Panc1 (cell line): ENCODE results near the gene RRP12. TPM values are rescaled to one million over a fixed set of nuclear protein-coding genes. Genes with fewer than 3 reads are reported as not detected.

Source experiments
- ATAC-seq: fragments of 200-7000 bp; cut with Tn5 transposase; 2 replicates; pipeline ENCODE4 v1.9.1; 2020; ENCODE audit warnings: mild to moderate bottlenecking, moderate library complexity
- BruUV-seq: library from RNA; stranded (reverse); fragments of 400-500 nt; replicated peaks from 2 replicates; lab custom pipeline; 2021; lab: Mats Ljungman, UMichigan
- CTCF ChIA-PET: fragments of 300-600 bp; sonication (Branson Sonifier 250); formaldehyde crosslinking; loops from one replicate; lab custom pipeline; 2022; ENCODE audit warnings: antibody characterized with exemption; lab: Charles Lee
- POLR2A ChIA-PET: fragments of 300-600 bp; sonication (Branson Sonifier 250); formaldehyde crosslinking; loops from one replicate; lab custom pipeline; 2022; ENCODE audit warnings: antibody characterized with exemption; lab: Charles Lee
- DNase-seq: peaks from one replicate; pipeline ENCODE4 v3.0.0-alpha.2; 2010; ENCODE audit warnings: low read depth, low spot score
- H3K27ac ChIP-seq: 2 replicates; pipeline ENCODE4 v1.5.1; 2011; ENCODE audit warnings: mild to moderate bottlenecking, low read length, inconsistent platforms
- H3K27me3 ChIP-seq: fragments of 200-500 bp; sonication (Bioruptor generic); 2 replicates; pipeline ENCODE4 v1.6.0; 2014; ENCODE audit warnings: low read length, inconsistent platforms; ENCODE audit not compliant: control insufficient read depth, insufficient read depth
- H3K36me3 ChIP-seq: fragments of 200-500 bp; sonication (Bioruptor generic); 2 replicates; pipeline ENCODE4 v1.5.1; 2014; ENCODE audit warnings: inconsistent platforms, mild to moderate bottlenecking, low read length, moderate library complexity; ENCODE audit not compliant: control insufficient read depth, insufficient read depth
- H3K4me1 ChIP-seq: 2 replicates; pipeline ENCODE4 v1.5.1; 2011; ENCODE audit warnings: inconsistent platforms, mild to moderate bottlenecking, low read length, moderate library complexity; ENCODE audit not compliant: control insufficient read depth, insufficient read depth
- H3K4me3 ChIP-seq, 2 experiments: 2 replicates each; pipeline ENCODE4 v1.5.1; 2011 to 2012; ENCODE audit warnings: low read depth in 2 of 2, low read length in 2 of 2, mild to moderate bottlenecking in 2 of 2, inconsistent platforms in 1 of 2, moderate library complexity in 1 of 2
- H3K9me3 ChIP-seq: fragments of 200-500 bp; sonication (Bioruptor generic); 2 replicates; pipeline ENCODE4 v1.5.1; 2014; ENCODE audit warnings: low read depth, mild to moderate bottlenecking, inconsistent platforms, low read length, moderate library complexity; ENCODE audit not compliant: control insufficient read depth, insufficient read depth
- CTCF ChIP-seq: fragments of 450-650 bp; IDR thresholded peaks from 2 replicates; pipeline ENCODE4 v1.5.1; 2017; ENCODE audit warnings: mild to moderate bottlenecking
- POLR2AphosphoS5 ChIP-seq: IDR thresholded peaks from 2 replicates; pipeline ENCODE4 v1.6.1; 2012; ENCODE audit warnings: mild to moderate bottlenecking, low read depth, low read length, moderate library complexity
- SIN3A ChIP-seq: IDR thresholded peaks from 2 replicates; pipeline ENCODE4 v1.6.1; 2012; ENCODE audit warnings: low read depth, mild to moderate bottlenecking, low read length, moderate library complexity, borderline replicate concordance; ENCODE audit not compliant: insufficient read depth
- TCF7L2 ChIP-seq: IDR thresholded peaks from 2 replicates; pipeline ENCODE4 v1.6.1; 2011; ENCODE audit warnings: mild to moderate bottlenecking, low read depth, low read length, inconsistent platforms
- in situ Hi-C: cut with HindIII; loops from 2 replicates; pipeline ENCODE4 v1.10.0; 2016; ENCODE audit warnings: low sequenced_read_pairs, low pct_unique_long_range_greater_than_20kb
- intact Hi-C: fragments of 100-400 bp; cut with micrococcal nuclease; formaldehyde crosslinking; loops from one replicate; pipeline ENCODE4 v1.10.0; 2022; ENCODE audit not compliant: unreplicated experiment
- total RNA-seq: library from RNA; stranded (reverse); gene quantifications from one replicate; pipeline ENCODE4 v1.2.1, GENCODE V29; 2021; ENCODE audit not compliant: unreplicated experiment
- TF ChIP-seq, protein P1 (sequence below), 2 experiments: IDR thresholded peaks; 2 replicates each; pipeline ENCODE4 v1.6.1; 2011 to 2012; ENCODE audit warnings: low read depth in 2 of 2, control low read depth in 1 of 2, low read length in 1 of 2, mild to moderate bottlenecking in 1 of 2, moderate library complexity in 1 of 2; ENCODE audit not compliant: insufficient read depth in 1 of 2

Gene RRP12
- total RNA-seq, 1 experiment from 2014 or later: 94.9 TPM

GRCh38 chr10:97406064-97406463 lies 4.9 kb upstream of the RRP12 start:
- Histone ChIP-seq H3K4me3 (no peak overlapping the region), H3K9me3 (no peaks in the 10 kb centered on the region), H3K27me3 (no peaks in the 10 kb centered on the region), H3K36me3 (no peaks in the 10 kb centered on the region), H3K27ac (no peak overlapping the region), H3K4me1 (no peaks in the 10 kb centered on the region)
- CTCF ChIA-PET: interaction anchor here (1.5 kb wide), 1 partner anchor 28 kb away, joined by 7 read pairs; no protein-coding TSS in a partner anchor
- intact Hi-C loops: no loop called here
- POLR2A ChIA-PET: no interaction called here
- TF ChIP-seq, protein P1, sequence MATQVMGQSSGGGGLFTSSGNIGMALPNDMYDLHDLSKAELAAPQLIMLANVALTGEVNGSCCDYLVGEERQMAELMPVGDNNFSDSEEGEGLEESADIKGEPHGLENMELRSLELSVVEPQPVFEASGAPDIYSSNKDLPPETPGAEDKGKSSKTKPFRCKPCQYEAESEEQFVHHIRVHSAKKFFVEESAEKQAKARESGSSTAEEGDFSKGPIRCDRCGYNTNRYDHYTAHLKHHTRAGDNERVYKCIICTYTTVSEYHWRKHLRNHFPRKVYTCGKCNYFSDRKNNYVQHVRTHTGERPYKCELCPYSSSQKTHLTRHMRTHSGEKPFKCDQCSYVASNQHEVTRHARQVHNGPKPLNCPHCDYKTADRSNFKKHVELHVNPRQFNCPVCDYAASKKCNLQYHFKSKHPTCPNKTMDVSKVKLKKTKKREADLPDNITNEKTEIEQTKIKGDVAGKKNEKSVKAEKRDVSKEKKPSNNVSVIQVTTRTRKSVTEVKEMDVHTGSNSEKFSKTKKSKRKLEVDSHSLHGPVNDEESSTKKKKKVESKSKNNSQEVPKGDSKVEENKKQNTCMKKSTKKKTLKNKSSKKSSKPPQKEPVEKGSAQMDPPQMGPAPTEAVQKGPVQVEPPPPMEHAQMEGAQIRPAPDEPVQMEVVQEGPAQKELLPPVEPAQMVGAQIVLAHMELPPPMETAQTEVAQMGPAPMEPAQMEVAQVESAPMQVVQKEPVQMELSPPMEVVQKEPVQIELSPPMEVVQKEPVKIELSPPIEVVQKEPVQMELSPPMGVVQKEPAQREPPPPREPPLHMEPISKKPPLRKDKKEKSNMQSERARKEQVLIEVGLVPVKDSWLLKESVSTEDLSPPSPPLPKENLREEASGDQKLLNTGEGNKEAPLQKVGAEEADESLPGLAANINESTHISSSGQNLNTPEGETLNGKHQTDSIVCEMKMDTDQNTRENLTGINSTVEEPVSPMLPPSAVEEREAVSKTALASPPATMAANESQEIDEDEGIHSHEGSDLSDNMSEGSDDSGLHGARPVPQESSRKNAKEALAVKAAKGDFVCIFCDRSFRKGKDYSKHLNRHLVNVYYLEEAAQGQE (IDR thresholded peaks at IDR 0.05; ENCODE audit: insufficient read depth in 1 of 2, low read depth in 2 of 2, low read length in 1 of 2): no peak
- TF ChIP-seq TCF7L2: no peak
- TF ChIP-seq CTCF: no peak
- TF ChIP-seq SIN3A: no peak
- no TSS peak for BruUV-seq
- in situ Hi-C loops: no loop called here
- ATAC-seq (no peak), DNase-seq (no peak)

DNA sequence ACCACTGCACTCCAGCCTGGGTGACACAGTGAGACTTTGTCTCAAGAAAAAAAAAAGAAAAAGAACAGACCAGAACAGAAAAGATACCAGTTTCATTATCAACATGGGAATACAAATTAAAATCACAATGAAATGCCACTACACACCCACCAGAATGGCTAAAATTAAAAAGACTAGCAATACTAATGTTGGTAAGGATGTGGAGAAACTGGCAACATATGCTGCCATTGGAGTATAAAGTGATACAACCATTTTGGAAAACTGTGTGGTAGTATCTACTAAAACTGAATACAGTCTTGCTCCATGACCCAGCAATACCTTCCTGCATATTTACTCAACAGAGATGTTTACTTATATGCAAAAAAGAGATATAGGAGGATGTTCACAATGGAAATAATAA lies 2.9 kb upstream of the RRP12 start:
- no peak for DNase-seq
- H3K9me3 ChIP-seq: no peaks in the 10 kb centered on the region
- TF ChIP-seq POLR2AphosphoS5 (no peak), CTCF (no peak), TCF7L2 (no peak), SIN3A (no peak)
- TF ChIP-seq, protein P1 (IDR thresholded peaks at IDR 0.05; ENCODE audit: insufficient read depth in 1 of 2, low read depth in 2 of 2, low read length in 1 of 2): no peak
- POLR2A ChIA-PET: no interaction called here
- no peaks in the 10 kb centered on the region for H3K4me1 ChIP-seq
- H3K36me3 ChIP-seq: no peaks in the 10 kb centered on the region
- in situ Hi-C loops (no loop called here), intact Hi-C loops (no loop called here)
- no peak overlapping the region for H3K27ac ChIP-seq
- no TSS peak for BruUV-seq
- no peak for ATAC-seq
- CTCF ChIA-PET: interaction anchor here (0.5 kb wide), 1 partner anchor 9 kb away, joined by 5 read pairs; no protein-coding TSS in a partner anchor
- no peaks in the 10 kb centered on the region for H3K27me3 ChIP-seq
- H3K4me3 ChIP-seq: no peak overlapping the region
